Anterior cingulate cortex (tissue), 58 donors: ENCODE data around the gene SOX18.
"Not testable (repeated sequence)": the region's sequence is repeated elsewhere in the genome, so short reads cannot be mapped to it uniquely, and the experiment has no call there.

ENCODE experiments used
- DNase-seq, 58 donors: peaks; one replicate each; lab custom pipeline; 2025; lab: John Stamatoyannopoulos, UW

The SOX18 gene

DNA sequence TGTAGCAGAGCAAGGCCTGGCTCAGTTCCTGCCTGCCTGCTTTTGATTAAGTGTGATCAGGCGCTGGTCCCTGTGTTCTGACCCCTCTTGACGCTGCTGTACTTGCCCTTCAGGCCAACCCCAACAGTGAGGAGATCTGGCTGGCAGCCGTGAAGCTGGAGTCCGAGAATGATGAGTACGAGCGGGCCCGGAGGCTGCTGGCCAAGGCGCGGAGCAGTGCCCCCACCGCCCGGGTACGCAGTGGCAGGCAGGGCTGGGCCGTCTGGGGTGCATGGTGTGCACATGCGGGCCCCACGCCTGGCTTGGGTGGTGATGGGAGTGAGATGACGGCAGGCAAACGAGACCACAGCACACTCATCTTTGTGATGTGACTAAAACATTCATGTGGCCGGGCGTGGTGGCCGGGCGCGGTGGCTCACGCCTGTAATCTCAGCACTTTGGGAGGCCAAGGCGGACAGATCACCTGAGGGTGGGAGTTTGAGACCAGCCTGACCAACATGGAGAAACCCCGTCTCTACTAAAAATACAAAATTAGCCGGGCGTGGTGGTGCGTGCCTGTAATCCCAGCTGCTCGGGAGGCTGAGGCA is 23.5 kb downstream of the SOX18 start:
- no peak for DNase-seq

GRCh38 chr20:64025101-64025825 is 24.2 kb downstream of the SOX18 start:
- no peak for DNase-seq

- DNase-seq = no peak
These were observed 25.1 kb downstream of the SOX18 start for GRCh38 chr20:64024141-64024990.

- no peak for DNase-seq
These were observed 25.9 kb downstream of the SOX18 start for GRCh38 chr20:64023361-64024140.

GRCh38 chr20:64022671-64023360 is 26.6 kb downstream of the SOX18 start:
- no peak for DNase-seq

DNA sequence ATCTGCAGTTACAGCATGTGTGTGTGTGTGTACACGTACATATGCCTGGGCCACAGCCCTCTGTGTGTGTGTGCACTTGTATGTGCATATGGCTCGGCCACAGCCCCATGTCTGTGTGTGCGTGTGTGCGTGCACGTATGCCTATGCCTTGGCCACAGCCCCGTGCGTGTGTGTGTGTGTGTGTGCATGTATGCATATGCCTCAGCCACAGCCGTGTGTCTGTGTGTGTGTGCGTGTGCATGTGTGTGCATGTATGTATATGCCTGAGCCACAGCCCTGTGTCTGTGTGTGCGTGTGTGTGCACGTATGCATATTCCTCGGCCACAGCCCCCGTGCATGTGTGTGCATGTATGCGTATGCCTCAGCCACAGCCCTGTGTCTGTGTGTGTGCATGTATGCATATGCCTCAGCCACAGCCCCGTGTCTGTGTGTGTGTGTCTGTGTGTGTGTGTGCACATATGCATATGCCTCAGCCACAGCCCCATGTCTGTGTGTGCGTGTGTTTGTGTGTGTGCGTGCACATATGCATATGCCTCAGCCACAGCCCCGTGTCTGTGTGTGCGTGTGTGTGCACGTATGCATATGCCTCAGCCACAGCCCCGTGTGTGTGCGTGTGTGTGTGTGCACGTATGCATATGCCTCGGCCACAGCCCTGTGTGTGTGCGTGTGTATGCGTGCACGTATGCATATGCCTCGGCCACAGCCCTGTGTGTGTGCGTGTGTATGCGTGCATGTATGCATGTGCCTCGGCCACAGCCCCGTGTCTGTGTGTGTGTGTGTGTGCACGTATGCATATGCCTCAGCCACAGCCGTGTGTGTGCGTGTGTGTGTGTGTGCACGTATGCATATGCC is 28.1 kb downstream of the SOX18 start:
- no peak for DNase-seq

DNA sequence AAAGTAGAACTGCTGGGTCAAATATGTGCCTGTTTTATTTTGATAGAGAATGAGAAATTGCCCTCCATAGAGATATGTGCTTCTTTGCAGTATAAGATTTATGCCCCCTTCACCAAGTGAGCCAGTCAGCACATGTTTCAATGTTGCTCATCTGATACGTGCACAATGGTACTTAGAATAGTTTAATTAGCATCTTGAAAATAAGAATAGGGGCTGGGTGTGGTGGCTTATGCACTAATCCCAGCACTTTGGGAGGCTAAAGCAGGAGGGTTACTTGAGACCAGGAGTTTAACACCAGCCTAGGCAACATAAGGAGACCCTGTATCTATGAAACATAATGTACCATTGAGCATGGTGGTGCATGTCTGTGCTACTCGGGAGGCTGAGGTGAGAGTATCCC is 33.8 kb downstream of the SOX18 start:
- no peak for DNase-seq

GRCh38 chr20:64012385-64013154 is 36.9 kb downstream of the SOX18 start:
- not testable (repeated sequence) for DNase-seq

- no peak for DNase-seq
These were observed 38.1 kb downstream of the SOX18 start for GRCh38 chr20:64011366-64011779.

DNA sequence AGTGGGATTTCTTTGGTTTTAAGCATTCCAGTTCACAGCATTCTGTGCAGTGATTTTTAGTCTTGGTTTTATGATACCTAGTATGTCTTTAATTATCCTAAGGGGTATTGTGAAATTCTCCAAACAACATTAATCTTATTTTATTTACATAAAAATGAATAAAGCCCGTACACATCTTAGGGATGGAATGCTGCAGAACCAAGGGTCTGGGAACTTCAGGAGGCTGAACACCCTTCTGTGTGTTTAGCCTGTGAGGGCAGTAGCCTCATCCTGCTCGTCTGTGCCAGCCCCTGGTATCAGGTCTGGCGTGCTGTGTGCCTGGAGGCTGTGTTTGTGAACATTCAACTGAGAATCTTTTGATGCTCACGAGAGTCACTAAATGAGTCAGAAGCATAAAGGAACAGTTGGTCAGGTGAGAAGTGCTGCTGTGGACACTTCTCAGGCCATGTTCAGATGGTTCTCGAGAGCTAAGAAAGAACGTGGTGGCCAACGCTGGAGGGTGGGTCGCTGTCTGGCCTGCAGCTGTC is 38.7 kb downstream of the SOX18 start:
- DNase-seq = no peak

DNA sequence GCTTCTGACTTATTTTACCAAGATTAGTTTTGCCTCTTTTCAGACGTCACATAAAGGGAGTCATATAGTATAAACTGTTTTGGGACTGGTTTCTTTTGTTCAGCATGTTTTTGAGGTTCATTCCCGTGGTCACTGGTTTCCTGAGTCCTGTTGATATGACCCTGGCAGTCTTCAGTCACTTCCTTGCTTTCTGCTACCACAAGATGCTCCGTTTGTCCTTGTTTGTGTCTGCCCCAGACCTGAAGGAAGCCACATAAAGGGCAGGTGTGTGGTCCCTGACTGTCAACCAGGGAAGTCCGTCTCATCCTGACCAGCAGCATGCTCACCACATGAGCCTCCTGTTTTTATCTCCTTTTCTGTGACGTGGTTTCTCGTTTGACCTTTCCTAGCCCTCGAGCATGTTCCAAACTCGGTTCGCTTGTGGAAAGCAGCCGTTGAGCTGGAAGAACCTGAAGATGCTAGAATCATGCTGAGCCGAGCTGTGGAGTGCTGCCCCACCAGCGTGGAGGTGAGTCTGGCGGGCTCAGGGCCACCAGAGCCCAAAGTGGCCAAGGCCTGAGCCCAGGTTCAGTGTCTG is 39.5 kb downstream of the SOX18 start:
- DNase-seq = no peak

GRCh38 chr20:64006902-64007301 is 42.5 kb downstream of the SOX18 start:
- no peak for DNase-seq

GRCh38 chr20:64006490-64006889 is 42.9 kb downstream of the SOX18 start:
- peak in 14 of 58 donors; percentile 3 to 33 (median 10) for DNase-seq

- no peak for DNase-seq
These were observed 44.0 kb downstream of the SOX18 start for GRCh38 chr20:64005394-64005793.

DNA sequence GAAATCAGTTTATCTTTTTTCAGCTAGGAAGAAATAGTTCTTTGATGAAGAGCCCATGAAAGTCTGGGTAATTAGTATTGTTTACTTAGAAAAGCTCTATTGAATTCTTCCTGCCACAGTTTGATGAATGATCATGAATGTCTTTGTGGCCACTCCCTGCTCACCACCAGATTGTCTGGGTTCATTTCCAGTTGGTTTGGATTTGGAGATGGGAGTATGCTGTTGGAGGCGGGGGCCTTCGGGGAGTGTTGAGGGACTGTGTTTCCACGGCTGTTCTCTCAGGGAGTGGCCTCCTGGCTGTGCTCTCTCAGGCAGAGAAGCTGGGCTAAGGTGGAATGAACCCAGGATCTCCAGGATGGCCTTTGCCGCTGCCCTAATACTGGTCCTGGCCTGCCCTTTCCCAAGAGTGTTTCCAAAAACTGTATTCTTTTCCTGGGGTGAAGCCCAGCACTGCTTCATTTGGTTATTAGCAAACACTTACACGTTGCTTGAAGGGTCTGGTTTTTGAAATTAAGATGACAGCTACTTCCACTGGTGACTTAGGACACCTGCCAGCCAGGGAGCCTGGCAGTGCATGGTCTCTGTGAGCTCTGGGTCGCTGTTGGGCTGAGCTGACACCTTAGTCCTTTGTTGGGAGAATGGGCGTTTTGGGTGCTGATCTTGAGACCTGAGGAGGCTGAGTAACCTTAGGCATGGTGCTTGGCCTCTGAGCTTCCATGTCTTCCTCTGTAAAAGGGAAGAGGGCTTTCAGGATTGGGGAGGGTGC is 45.3 kb downstream of the SOX18 start:
- DNase-seq = no peak

DNA sequence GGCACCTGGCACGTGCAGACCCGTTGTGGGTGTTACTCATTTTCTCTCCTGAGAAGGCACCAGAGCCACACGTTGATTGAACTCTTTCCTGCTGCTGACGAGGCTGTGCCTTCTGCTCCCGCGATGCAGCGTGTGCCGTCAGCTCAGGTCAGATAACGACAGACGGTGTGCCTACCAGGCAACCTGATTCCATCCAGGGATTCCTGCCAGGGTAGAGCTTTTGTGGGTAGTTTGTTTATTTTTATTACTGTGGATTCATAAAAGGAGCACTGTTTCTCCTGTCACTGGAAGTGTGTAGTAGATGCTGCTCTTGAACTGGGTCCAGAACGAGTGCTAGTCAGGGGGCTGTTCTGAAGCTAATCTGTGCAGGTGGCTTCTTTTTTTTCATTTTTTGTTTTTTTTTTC is 47.8 kb downstream of the SOX18 start:
- peak in 2 of 58 donors; percentile 2 to 4 for DNase-seq

GRCh38 chr20:64000906-64001305 is 48.5 kb downstream of the SOX18 start:
- no peak for DNase-seq
